DMS114 treated with DMSO at 0.1 percent for 48 hours (cell line): Measurements from ENCODE around the gene PSMB7.

Source experiments
- DNase-seq: peaks from one replicate; lab custom pipeline; 2025; ENCODE audit not compliant: unreplicated experiment; lab: John Stamatoyannopoulos, UW

Gene PSMB7

DNA sequence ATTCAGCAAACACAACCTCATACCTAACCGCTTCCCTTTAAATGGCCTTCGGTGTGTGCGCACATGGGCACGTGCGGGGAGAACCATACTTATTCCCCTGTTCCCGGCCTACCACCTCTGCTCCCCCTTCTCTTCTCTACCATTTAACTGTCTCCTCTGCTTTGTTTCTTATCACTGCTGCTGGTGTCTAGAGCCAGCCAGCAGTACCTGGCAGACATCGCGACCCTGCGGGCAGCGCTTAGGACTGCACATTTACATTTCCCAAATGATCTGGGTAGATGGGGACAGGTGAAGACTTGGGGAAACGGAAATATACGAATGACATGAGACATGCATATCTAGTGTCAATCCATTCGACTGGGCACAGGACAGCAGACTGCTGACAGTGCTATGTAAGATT, 56.6 kb downstream of the PSMB7 start:
- no peak for DNase-seq

DNA sequence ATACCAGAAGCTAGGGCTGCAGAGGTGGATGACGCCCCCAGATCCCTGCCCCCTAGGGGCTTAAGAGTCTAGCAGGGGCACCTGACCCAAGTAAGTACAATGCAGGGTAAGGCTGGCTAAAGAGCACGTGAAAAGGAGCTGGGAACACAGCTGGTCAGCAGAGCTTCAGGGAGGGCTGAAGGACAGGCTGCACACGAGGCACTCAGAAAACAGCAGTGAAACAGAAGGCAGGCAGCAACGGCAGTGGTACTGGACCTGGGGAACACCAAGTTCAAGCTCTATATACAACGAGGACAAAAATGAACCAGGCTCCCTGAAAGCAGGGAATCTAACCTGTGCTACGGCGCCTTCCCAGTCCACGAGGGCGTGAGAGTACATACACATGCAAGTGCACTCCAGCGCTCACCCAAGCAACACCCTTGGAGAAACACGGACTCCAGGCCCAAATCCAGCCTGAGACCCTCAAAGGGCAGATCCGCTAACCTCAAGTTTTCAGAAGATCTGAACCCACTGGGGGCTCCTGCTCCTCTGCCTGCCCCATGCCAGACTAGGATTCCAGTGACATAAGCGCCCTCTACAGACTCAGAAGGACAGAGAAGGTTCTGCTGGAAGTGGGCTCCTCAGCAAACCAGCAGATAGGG, 57.4 kb downstream of the PSMB7 start:
- no peak for DNase-seq

DNA sequence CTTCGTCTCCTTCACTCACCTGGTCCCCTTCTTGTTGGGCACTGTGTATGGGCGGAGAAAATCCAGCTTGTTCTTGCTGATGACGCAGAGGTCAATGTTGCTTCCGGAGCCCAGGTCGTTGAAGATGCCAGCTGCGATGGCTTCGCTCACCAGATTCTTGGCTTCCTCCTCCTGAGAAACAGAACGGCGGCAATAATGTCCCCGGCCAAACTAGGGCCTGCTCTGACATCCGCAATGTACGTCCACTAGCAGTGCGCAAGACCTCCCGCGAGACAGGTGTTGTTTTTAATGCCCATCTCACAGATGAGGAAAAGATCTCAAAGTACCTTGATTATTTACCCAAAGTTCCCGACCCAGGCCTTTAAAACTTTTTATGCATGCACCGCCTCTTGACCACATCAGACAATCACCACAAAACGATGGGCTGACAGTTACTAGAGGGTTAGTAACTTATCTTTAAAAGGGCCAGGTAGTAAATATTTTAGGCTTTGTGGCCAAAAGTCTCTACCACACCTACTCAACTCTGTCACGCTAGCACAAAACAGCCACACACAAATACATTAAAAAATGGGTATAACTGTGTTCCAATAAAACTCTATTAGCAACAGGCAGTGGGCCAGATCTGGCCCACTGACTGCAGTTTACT, 58.4 kb downstream of the PSMB7 start:
- no peak for DNase-seq

DNA sequence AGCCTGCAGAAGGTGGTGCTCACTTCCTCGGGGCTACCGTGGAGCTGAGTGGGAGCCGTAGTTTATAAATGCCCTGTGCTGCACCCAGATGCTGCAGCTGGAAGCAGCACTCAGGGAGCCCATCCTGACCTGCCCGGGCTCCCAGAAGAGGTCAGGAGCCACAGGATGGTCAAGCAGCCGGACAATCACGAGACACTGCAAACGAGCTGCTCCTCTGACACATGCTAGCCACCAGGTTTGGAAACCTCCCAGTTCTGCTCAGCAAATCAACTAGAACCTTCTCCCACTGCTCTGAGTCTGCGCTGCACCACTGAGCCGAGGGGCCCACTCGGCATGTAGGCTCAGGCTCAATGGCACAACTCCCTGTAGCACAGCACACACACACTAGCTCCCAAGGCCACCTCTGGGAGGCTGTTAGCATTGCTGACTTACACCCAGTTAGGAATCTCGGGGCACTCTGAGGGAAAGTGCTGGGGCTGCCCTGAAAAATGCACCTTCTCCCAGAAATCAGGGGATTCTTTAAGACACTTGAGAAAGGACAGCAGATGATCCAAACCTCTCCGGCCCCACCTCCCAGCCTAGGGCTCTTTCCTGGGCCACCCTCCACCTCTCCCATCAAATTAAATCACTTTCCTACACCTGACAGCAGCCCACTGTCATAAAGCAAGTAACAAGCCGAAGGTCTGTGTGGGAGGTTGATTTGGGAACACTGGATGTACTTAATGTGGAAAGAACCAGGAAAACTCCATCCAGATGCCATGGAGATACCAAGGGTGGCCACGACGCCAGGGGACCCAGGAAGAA, 59.1 kb downstream of the PSMB7 start:
- DNase-seq, result no peak

DNA sequence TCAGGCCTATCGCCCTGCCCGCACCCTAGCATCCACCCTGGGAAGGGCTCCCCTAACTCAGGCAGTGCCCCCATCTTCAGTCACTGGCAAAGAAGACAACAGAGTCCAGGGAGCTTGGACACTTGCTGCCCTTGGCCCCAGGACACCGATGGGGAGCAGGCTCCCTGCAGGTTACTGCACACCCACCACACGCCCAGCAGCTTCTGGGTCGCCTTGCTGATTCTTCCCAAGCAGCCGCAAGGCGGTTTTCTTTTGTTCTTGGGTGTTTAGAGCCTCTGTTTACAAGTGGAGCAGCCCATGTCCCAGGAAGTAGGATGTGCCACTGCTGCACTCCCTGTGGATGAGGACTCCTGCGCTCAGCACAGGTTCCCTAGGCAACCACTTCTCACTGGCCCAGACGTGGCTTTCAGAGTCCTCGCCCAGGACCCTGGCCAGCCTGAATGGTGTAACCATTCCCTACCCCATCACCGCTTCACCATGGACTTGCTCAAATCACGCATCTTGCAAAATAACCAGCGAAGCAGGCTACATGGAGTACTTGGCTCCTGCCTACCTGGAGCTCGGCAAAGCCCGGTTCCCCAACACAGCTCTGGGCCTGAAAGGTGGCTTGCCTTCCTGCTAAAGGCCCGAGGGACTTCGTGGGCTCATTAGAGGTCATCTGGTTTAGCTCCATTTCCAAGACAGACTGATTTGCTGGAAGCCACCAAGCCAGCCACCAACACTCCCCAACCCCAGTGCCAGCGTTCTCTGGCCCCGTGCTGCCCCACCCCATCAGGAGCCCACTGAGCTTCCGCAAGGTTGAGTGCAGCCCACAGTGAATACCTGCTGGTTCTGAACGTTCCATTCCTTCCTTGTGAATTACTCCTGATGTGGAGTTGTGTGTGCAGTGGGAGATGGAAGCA, 60.0 kb downstream of the PSMB7 start:
- no peak for DNase-seq

DNA sequence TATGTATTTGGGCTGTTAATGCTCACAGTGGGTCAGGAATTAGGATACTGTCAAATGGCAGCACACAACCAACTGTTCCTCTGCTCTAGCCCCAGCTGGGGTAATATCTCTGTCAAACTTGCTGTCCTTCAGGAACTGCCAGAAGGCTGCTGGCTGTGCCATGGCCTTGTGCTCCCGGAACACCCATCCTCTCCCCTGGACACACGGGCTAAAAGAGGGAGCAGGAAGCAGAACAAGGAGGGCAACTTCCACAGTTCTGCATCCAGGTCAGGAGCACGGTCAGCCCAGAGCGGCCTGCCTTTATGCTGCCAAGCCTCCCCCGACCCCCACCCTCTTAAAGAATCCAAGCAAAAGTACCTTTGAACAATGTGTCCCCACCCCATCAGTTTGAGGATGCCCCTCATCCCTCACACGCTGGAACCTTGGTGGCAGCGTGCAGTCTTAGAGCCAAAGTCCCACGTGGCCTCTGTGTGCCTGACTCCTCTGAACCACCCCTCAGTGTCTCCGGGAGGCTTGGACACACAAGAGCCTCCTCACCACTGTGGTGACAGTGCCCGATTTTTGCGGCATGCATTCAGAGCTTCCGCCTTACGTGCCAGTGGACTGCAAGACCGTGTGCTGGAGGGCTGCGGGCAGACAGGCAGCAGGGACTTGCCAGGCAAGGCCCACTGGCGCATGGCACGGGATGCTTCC, 60.8 kb downstream of the PSMB7 start:
- no peak for DNase-seq

DNA sequence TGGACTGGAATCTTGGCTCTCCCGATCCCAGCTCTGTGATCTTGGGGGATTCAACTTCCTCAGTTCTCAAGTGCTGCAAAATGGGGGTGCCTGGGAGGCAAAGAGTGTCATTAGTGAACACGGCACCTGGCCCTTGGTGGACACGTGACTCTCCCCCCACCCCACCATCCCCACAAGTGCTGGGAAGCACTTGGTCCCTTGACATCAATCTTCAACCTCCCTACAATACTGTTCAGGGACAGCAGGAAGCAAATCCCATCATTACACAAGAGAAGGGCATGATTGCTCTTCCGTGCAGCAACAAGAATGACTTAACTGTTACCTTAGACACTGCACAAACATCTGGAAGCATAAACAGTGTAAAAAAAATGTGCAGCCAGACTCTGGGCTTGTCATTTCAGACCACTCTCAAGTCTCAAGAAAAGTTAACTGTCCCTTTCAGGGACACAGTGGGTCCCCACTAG, 61.4 kb downstream of the PSMB7 start:
- no peak for DNase-seq

DNA sequence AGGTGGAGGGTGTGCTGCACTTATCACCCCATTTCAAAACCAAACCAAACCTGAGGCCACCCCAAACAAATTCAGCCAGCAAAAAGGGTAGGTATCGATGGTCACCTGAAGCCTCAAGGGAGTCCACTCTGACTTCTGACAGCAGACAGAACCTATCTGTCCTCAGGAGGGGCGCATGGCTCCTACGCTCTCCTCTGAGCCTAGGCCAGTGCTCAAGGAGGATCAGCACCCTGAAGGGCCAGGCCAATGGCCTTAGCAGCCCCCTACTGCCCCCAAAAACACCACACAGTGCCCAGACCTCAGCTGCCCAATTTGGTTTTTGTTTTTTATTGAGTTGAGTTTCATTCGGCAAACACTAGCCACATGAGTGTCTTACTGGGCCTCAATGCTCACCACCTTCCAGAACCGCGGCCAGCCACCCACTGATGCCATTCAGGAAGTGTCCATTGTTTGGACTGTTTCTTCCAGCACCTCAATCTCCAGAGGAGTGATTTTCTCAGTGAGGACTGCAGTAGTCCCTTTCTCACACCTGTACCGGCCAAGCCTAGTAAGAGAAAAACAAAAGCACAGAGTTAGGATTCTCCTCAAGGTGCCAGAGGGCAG, 62.0 kb downstream of the PSMB7 start:
- no peak for DNase-seq

DNA sequence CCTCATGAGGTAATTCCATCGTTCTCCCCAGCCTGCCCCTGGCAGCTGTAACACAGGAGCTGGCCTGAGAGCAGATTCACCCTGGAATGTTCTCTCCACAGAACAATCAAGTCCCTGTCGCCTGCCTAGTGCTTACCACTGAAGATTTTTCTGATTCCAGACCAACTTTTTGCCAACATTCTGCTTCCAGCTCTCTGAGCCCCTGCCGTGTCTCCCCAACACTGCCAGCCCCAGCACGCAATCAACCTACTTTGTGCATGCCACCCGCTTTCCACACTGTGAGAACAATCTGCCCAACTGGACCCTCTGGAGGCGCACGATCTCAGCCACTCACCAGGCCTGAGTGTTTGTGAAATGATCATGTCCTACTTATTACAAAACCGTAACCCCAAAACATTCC, 62.6 kb downstream of the PSMB7 start:
- DNase-seq, result no peak

DNA sequence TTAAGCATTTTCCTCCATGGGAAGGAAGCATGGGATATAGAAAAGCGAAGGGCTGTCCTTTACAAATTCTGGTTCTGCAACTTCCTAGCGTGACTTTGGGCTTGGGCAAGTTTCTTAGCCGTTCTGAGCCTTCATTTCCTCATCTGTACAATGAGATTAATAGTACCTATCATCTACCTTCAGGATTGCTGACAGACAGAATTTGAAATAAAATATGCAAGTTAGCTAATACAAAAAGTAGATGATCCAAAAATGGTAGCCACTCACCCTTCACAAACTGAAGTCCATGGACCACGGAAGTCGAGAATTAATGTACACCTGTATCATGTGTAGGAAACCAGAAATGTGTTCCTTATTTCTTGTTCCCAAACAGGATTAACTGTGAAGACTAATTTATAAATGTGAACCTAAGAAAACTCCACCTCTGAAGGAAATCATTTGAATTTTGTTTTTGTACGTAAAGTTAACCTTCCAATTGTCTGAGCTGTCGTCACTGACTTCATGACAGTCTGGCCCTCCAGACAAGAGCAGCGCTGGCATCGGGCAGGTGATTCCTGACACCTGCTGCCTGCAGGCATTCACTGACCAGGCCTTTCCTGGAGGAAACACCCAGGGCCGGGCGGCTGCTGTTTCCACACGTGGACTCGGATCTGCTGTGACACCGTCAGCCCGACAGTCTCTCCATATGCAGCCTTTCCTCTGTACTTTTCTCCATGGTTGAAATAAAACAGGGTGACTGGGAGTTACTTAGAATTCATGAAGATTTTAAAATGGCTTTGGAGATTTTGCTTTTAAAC, 63.4 kb downstream of the PSMB7 start:
- no peak for DNase-seq

DNA sequence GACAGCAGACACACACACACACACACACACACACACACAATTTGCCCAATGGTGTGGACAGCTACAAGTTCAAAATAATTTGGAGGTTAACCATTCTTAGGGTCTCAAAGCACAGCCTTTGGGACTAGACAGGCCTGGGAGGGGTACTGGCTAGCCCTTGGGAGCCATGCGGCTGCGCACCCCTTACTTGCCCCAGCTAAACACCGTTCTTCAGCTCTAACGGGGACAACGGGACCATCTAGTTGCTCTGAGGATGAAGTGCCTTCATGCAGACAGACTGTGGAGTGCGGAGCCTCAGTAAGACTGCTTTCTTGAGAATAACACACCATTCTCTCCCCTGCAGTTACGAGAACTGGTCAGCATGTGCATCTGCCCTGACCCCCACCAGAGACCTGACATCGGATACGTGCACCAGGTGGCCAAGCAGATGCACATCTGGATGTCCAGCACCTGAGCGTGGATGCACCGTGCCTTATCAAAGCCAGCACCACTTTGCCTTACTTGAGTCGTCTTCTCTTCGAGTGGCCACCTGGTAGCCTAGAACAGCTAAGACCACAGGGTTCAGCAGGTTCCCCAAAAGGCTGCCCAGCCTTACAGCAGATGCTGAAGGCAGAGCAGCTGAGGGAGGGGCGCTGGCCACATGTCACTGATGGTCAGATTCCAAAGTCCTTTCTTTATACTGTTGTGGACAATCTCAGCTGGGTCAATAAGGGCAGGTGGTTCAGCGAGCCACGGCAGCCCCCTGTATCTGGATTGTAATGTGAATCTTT, 64.6 kb downstream of the PSMB7 start:
- DNase-seq, result no peak

DNA sequence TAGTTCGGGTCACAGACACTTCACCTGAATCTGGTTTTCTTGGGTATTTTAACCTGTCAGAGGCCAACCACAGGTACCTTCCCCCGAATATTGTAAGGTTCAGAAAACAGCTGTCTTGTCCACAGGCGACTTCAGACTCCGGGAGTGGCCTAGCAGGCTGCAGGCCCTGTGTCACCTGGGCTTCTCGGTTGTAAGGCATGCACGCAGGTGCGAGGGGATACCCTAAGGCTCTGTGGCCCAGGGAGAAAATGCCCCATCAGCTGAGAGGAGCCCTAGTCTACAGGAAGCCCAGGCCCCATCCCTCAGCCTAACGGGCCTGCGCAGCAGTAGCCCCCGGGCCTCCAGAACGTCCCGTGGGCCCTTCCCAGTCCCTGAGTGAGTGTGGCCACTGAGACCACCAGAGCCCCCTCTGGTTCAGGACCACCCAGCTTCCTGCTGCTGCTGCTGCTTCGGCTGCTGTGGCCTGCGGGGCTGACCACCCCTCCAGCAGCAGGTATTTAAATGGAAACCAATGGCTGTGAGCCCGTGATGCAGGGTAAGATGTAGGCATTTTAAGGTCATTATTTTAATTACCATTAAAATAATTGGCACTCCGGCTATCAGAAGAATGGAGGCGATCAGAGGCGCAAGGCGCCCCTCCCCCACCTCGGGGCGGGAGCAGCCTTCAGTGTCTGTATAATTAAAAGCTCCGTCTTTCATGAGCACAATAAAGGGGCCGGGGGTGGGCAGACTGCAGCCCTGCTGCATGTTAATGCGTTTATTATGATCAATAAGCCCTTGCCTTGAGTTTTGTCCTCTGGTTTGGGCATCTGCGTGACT, 65.4 kb downstream of the PSMB7 start:
- no peak for DNase-seq

DNA sequence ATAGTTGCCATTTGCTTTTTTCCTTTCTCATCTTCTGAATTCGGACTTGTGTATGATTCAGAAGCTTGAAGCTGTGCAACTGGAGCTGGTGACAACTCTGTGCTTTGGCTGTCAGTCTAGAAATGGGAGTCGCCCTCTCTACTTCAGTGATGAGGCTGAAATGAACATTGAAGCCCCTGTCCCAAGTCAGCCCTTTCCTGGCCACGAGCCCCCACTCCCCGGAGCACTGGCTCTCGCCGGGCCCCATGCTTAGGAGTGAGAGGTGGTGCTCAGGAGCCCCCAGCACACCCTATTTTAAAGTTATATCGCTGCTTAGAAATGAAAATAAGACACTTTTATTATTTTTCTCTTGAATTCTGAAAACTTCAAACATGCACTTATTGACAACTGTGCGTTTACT, 66.0 kb downstream of the PSMB7 start:
- no peak for DNase-seq

DNA sequence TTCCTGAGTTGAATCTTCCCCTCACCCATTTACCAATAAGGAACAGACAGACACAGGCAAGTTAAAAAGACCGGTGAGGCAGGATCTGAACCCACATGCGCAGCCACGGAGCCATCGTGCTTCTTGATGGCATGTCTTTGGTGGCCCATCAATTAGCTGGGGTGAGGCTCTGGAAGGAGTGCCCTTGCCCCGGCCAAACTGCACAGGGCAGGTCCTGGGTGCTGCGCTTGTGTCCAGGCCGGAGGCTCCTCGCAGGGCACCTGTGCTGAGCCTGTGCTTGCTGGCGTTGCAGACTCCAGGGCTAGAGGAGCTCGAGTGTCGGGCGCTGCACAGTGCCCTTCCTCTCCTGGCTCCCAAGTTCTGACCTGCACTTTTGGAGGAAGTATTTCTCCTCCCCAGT, 66.4 kb downstream of the PSMB7 start:
- no peak for DNase-seq

DNA sequence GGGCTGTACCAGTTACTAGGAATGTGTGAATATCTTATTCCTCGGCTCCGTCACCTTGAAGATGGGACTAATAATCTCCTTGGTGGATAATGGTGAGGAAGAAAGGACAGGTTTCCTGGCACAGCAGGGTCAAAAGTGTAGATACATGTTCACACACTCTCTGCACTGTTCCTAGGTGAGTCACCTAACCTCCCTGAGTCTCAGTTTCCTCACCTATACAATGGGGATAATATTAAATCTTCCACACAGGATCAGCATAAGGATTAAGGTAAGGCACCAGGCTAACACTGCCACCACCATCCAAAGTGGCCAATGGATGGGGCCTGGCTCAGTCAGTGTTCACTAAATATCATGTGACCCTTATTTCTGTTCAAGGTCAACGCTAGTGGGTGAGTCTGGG, 66.9 kb downstream of the PSMB7 start:
- no peak for DNase-seq

DNA sequence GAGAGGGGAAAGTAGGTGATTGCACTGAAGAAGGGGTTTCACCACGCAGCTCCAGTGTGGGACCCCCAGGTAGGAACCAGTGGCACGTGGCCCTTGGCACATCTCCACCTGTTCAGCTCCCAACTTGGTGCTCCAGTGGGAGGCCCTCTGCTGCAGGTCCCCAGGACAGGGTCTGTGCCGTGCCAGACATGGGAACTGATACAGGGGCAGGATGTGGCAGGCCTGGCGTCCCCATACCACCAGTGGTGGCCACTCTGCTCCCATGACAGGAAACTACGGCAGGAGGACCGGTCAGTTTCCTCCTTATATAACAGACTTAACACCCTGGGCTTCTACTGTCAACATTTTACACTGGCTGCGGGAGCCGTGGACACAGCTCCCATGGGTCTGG, 67.3 kb downstream of the PSMB7 start:
- no peak for DNase-seq

DNA sequence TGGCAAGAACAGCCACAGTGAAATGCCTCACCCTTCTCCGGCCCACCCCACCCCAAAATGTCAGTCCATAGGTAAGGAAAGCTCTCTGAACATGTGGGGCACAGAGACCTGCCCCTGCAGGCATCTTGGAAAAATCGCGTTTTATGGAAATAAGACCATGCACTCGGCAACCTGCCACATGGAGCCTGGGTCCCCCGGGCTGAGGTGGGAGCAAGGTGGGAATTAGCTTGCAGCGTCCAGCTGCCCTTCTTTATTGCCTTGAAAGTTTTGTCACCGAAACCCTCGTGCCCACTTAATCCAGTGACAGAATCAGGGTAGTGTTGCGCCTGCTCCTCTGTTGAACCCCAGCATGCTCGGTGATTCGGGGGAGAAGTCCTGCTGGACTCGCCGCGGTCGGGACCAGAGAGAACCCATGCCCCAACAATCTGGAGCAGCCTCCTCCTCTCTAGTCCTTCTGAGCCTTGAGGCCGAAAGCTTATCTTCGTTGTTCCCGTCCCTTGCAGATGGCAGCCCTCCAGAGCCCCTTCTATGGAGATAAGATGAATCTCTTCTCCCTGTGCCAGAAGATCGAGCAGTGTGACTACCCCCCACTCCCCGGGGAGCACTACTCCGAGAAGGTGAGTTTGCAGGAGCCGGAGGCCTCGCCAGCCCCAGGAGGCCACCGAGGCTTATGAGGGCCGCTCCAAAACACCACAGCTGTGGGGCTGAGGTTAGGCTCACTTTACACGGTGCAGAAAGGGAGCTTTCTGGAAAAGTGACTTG, 67.9 kb downstream of the PSMB7 start:
- DNase-seq, result no peak
